Mononuclear cell (primary cell): ENCODE measurements around the gene MORF4L1. TPM values are rescaled to one million over a fixed set of nuclear protein-coding genes. Genes with fewer than 3 reads are reported as not detected.
"Not testable (repeated sequence)": the region's sequence is repeated elsewhere in the genome, so short reads cannot be mapped to it uniquely, and the experiment has no call there.

ENCODE experiments used
- H3K27me3 ChIP-seq: 2 replicates; pipeline ENCODE4 v1.6.0; 2011; ENCODE audit warnings: low read length, control low read depth; ENCODE audit not compliant: insufficient read depth
- H3K4me1 ChIP-seq: 2 replicates; pipeline ENCODE4 v1.5.1; 2011; ENCODE audit warnings: mild to moderate bottlenecking, low read length, control low read depth; ENCODE audit not compliant: insufficient read depth
- H3K4me3 ChIP-seq: 2 replicates; pipeline ENCODE4 v1.5.1; 2011; ENCODE audit warnings: mild to moderate bottlenecking, low read length, moderate library complexity
- H3K9me3 ChIP-seq: 2 replicates; pipeline ENCODE4 v1.5.1; 2011; ENCODE audit warnings: low read depth, mild to moderate bottlenecking, control low read depth, low read length
- total RNA-seq: library from RNA; depleted of rRNA; stranded (reverse); fragments of >200 nt; gene quantifications from one replicate; pipeline ENCODE4 v1.2.3, GENCODE V29; 2012

Gene MORF4L1
- total RNA-seq, 1 donor: 484 TPM

DNA sequence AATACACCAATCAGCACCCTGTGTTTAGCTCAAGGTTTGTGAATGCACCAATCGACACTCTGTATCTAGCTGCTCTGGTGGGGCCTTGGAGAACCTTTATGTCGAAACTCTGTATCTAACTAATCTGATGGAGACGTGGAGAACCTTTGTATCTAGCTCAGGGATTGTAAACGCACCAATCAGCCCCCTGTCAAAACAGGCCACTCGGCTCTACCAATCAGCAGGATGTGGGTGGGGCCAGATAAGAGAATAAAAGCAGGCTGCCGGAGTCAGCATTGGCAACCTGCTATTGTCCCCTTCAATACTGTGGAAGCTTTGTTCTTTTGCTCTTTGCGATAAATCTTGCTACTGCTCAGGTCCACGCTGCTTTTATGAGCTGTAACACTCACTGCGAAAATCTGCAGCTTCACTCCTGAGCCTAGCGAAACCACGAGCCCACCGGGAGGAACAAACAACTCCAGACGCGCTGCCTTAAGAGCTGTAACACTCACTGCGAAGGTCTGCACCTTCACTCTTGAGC lies 25.2 kb upstream of the MORF4L1 start:
- H3K4me3 ChIP-seq, H3K4me1 ChIP-seq, H3K9me3 ChIP-seq, H3K27me3 ChIP-seq: not testable (repeated sequence)

GRCh38 chr15:78850352-78850751 lies 22.3 kb upstream of the MORF4L1 start:
- Histone ChIP-seq H3K4me1 (no peaks in the 10 kb centered on the region), H3K9me3 (no peaks in the 10 kb centered on the region), H3K27me3 (no peaks in the 10 kb centered on the region), H3K4me3 (no peak overlapping the region)

- no peaks in the 10 kb centered on the region for H3K9me3 ChIP-seq
- H3K4me1 ChIP-seq: no peaks in the 10 kb centered on the region
- no peak overlapping the region for H3K4me3 ChIP-seq
- H3K27me3 ChIP-seq: no peaks in the 10 kb centered on the region
These were observed 21.5 kb upstream of the MORF4L1 start for GRCh38 chr15:78850941-78851755.

DNA sequence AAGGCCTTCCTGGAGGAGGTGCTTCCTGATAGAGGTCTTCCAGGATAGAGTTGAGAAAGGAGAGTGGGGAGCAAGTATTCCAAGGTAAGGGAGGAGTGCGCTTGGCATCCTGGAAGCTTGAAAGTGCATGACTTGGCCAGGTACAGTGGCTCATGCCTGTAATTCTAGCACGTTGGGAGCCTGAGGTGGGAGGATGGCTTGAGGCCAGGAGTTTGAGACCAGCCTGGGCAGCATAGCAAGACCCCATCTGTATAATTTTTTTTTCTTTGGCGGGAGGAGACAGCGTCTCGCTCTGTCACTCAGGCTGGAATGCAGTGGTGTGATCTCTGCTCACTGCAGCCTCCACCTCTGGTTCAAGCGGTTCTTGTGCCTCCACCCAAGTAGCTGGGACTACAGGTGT lies 19.2 kb upstream of the MORF4L1 start:
- Histone ChIP-seq H3K4me1 (no peaks in the 10 kb centered on the region), H3K9me3 (no peaks in the 10 kb centered on the region), H3K27me3 (no peaks in the 10 kb centered on the region), H3K4me3 (no peak overlapping the region)

- no peak overlapping the region for H3K4me3 ChIP-seq
- H3K4me1 ChIP-seq: peaks cover 4% of the 10 kb centered on the region
- H3K9me3 ChIP-seq: no peaks in the 10 kb centered on the region
- H3K27me3 ChIP-seq: no peaks in the 10 kb centered on the region
These were observed 17.8 kb upstream of the MORF4L1 start for GRCh38 chr15:78854833-78855372.

GRCh38 chr15:78855746-78856145 lies 16.9 kb upstream of the MORF4L1 start:
- Histone ChIP-seq H3K9me3 (no peaks in the 10 kb centered on the region), H3K27me3 (no peaks in the 10 kb centered on the region), H3K4me1 (peaks cover 6% of the 10 kb centered on the region), H3K4me3 (no peak overlapping the region)

DNA sequence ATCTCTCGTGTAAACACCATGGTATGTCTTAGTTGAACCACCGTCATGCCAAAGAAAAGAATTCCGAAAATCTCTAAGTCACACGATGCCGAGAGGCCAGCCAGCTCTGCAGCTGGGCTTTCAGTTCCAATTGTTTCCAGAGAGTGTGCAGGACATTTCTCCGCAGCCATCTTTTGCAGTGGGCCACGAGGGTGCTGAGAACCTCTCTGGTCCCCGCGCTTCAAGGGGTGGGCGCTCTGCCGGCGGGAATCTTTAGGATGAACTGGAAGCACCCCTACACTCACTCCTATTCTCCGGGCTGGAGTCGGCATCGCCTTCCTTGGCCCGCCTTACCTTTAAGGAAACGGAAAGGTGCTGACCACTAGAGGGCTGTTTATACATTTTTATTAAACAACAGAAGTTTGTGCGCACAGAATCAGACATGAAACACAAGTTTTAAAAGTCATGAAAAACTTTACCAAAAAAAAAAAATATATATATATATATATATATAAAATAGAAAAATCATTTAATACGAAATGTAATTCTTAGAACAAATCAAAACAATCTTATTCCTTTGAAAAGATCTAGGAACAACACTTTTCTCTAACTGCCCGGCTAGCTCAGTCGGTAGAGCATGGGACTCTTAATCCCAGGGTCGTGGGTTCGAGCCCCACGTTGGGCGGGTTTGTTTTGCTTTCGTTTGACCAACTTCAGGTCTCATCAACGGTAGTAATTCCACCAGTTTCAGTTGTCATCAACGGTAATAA lies 12.5 kb upstream of the MORF4L1 start:
- H3K27me3 ChIP-seq: no peaks in the 10 kb centered on the region
- H3K4me1 ChIP-seq: peaks cover 6% of the 10 kb centered on the region
- peak overlapping the region; percentile 33 for H3K4me3 ChIP-seq
- H3K9me3 ChIP-seq: no peaks in the 10 kb centered on the region

- not testable (repeated sequence) for H3K4me3 ChIP-seq, H3K4me1 ChIP-seq, H3K9me3 ChIP-seq, H3K27me3 ChIP-seq
These were observed 7.1 kb upstream of the MORF4L1 start for GRCh38 chr15:78865585-78865984.

DNA sequence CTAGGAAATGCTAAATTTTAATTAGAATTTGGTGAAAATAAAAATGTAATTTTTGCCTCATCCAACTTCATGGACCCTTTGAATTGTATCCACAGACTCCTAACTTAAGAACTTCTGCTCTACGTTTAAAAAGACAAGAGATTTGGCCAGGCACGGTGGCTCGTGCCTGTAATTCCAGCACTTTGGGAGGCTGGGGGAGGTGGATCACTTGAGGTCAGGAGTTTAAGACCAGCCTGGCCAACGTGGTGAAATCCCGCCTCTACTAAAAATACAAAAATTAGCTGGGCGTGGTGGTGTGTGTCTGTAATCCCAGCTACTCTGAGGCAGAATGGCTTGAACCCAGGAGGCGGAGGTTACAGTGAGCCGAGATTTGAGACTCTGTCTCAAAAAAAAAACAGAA lies 6.7 kb upstream of the MORF4L1 start:
- H3K4me3 ChIP-seq, H3K4me1 ChIP-seq, H3K27me3 ChIP-seq, H3K9me3 ChIP-seq: not testable (repeated sequence)

- Histone ChIP-seq H3K4me1 (no peaks in the 10 kb centered on the region), H3K4me3 (no peak overlapping the region), H3K27me3 (no peaks in the 10 kb centered on the region), H3K9me3 (no peaks in the 10 kb centered on the region)
These were observed 5.9 kb upstream of the MORF4L1 start for GRCh38 chr15:78866803-78867202.

DNA sequence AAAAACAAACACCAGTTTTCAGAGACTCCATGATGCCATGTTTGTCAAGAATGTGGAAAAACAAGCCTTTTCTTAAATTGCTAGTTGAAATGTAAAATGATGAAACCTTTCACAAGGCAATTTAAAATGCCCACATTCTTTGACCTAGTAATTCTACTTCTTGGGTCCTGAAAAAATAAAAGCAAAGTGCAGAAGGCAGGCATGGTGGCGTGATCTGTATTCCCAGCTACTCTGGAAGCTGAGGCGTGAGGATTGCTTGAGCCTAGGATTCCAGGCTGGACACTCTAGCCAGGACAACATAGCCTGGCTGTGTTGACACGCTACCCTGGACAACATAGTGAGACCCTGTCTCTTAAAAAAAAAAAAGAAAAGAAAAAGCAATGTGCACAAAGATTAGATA lies 4.3 kb upstream of the MORF4L1 start:
- no peaks in the 10 kb centered on the region for H3K27me3 ChIP-seq
- H3K9me3 ChIP-seq: no peaks in the 10 kb centered on the region
- H3K4me1 ChIP-seq: peaks cover 5% of the 10 kb centered on the region
- no peak overlapping the region for H3K4me3 ChIP-seq

- H3K27me3 ChIP-seq, H3K4me3 ChIP-seq, H3K9me3 ChIP-seq: not testable (repeated sequence)
- H3K4me1 ChIP-seq: peaks cover 29% of the 10 kb centered on the region
These were observed 1.1 kb upstream of the MORF4L1 start for GRCh38 chr15:78871483-78872127.

GRCh38 chr15:78872972-78873792 lies 492 bp downstream of the MORF4L1 start:
- Histone ChIP-seq H3K4me1 (peaks cover 45% of the 10 kb centered on the region), H3K27me3 (no peaks in the 10 kb centered on the region), H3K9me3 (no peaks in the 10 kb centered on the region), H3K4me3 (peak overlapping the region; percentile 100)
